ENCODE data around the gene ZNF560.
A peak's percentile ranks its signal among the peaks of the same experiment; 100 is the strongest.

Gene ZNF560

GRCh38 chr19:9436358-9436757, 62.1 kb downstream of the ZNF560 start:
- H3K4me3 ChIP-seq (replicated peaks; ENCODE audit: low read depth, low read length) = no peak overlapping the region
- no peak for DNase-seq (ENCODE audit: extremely low read depth, low read depth)
- TF ChIP-seq CTCF (IDR thresholded peaks at IDR 0.05; ENCODE audit: low read depth, low read length, missing control alignments) = no peak

- DNase-seq (ENCODE audit: extremely low read depth, low read depth) = peak; percentile 80
- peak within 1 kb of the TSS; percentile 84 for H3K4me3 ChIP-seq (replicated peaks; ENCODE audit: low read depth, low read length)
- peak; percentile 58 for TF ChIP-seq CTCF (IDR thresholded peaks at IDR 0.05; ENCODE audit: low read depth, low read length, missing control alignments)
These were observed 62.8 kb downstream of the ZNF560 start, which contains the start of gene ZNF266 for GRCh38 chr19:9435279-9436268. ZNF266 (minus strand) TSS chr19:9435573; CDS start chr19:9420089, 15,484 bp downstream.

GRCh38 chr19:9431475-9431874, 66.9 kb downstream of the ZNF560 start:
- no peak overlapping the region for H3K4me3 ChIP-seq (replicated peaks; ENCODE audit: low read depth, low read length)
- TF ChIP-seq CTCF (IDR thresholded peaks at IDR 0.05; ENCODE audit: low read depth, low read length, missing control alignments) = peak; percentile 30
- no peak for DNase-seq (ENCODE audit: extremely low read depth, low read depth)

- no peak for DNase-seq (ENCODE audit: extremely low read depth, low read depth)
- TF ChIP-seq CTCF (IDR thresholded peaks at IDR 0.05; ENCODE audit: low read depth, low read length, missing control alignments) = no peak
- no peak overlapping the region for H3K4me3 ChIP-seq (replicated peaks; ENCODE audit: low read depth, low read length)
These were observed 68.0 kb downstream of the ZNF560 start for GRCh38 chr19:9430444-9430843.

- no peak overlapping the region for H3K4me3 ChIP-seq (replicated peaks; ENCODE audit: low read depth, low read length)
- TF ChIP-seq CTCF (IDR thresholded peaks at IDR 0.05; ENCODE audit: low read depth, low read length, missing control alignments) = no peak
- no peak for DNase-seq (ENCODE audit: extremely low read depth, low read depth)
These were observed 70.5 kb downstream of the ZNF560 start for GRCh38 chr19:9427941-9428340.

Measured in HFF-Myc (cell line).